NCI-H2227 treated with DMSO at 0.1 percent for 48 hours (cell line): ENCODE data around the gene ZG16.

Experiments used
- DNase-seq: peaks from one replicate; lab custom pipeline; 2025; lab: John Stamatoyannopoulos, UW

The ZG16 gene

GRCh38 chr16:29809850-29810698 is 32.0 kb downstream of the ZG16 start:
- no peak for DNase-seq

- no peak for DNase-seq
Observed at GRCh38 chr16:29810699-29811169, 32.7 kb downstream of the ZG16 start.

- DNase-seq = peak; percentile 86
Observed at GRCh38 chr16:29811170-29811895, 33.3 kb downstream of the ZG16 start.

GRCh38 chr16:29811896-29812665 is 34.0 kb downstream of the ZG16 start, which contains the start of gene PRRT2:
PRRT2 (plus strand) TSS chr16:29812193; CDS start chr16:29813055, 862 bp downstream.
- DNase-seq = peak; percentile 85

GRCh38 chr16:29812754-29813643 is 34.9 kb downstream of the ZG16 start:
- no peak for DNase-seq

- no peak for DNase-seq
Observed at GRCh38 chr16:29813644-29814562, 35.8 kb downstream of the ZG16 start.

GRCh38 chr16:29814592-29814991 is 36.5 kb downstream of the ZG16 start:
- no peak for DNase-seq

GRCh38 chr16:29815032-29815721 is 37.1 kb downstream of the ZG16 start:
- peak; percentile 84 for DNase-seq

GRCh38 chr16:29815793-29816693 is 38.0 kb downstream of the ZG16 start, which contains the start of gene PAGR1:
PAGR1 (plus strand) TSS chr16:29816152; CDS start chr16:29816526, 374 bp downstream.
- peak; percentile 99 for DNase-seq

GRCh38 chr16:29816694-29817441 is 38.8 kb downstream of the ZG16 start:
- DNase-seq = peak; percentile 44

- no peak for DNase-seq
Observed at GRCh38 chr16:29818082-29818481, 40.0 kb downstream of the ZG16 start.

GRCh38 chr16:29819506-29819905 is 41.5 kb downstream of the ZG16 start:
- no peak for DNase-seq

- no peak for DNase-seq
Observed at GRCh38 chr16:29820271-29820701, 42.2 kb downstream of the ZG16 start, which contains the start of gene MVP. MVP (plus strand) TSS chr16:29820462; CDS start chr16:29830550, 10,088 bp downstream.

- DNase-seq = no peak
Observed at GRCh38 chr16:29820730-29821642, 42.9 kb downstream of the ZG16 start.

- no peak for DNase-seq
Observed at GRCh38 chr16:29821643-29822115, 43.6 kb downstream of the ZG16 start.

- DNase-seq = no peak
Observed at GRCh38 chr16:29824589-29825144, 46.6 kb downstream of the ZG16 start.
